Endodermal cell (in vitro differentiated cells): ENCODE results near the gene STK11. TPM values are rescaled to one million over a fixed set of nuclear protein-coding genes. Genes with fewer than 3 reads are reported as not detected.
"Not testable (repeated sequence)": the region's sequence is repeated elsewhere in the genome, so short reads cannot be mapped to it uniquely, and the experiment has no call there.

ENCODE experiments used
- DNase-seq: peaks from one replicate; pipeline ENCODE4 v3.0.0-alpha.2; 2017
- H3K27ac ChIP-seq: 2 replicates; pipeline ENCODE4 v1.5.1; 2013; ENCODE audit warnings: mild to moderate bottlenecking, low read depth, low read length, moderate library complexity
- H3K27me3 ChIP-seq: 2 replicates; pipeline ENCODE4 v1.6.1; 2013; ENCODE audit warnings: mild to moderate bottlenecking, low read length, moderate library complexity; ENCODE audit not compliant: insufficient read depth, control insufficient read depth, poor library complexity, severe bottlenecking
- H3K36me3 ChIP-seq: 2 replicates; pipeline ENCODE4 v1.7.0; 2013; ENCODE audit warnings: mild to moderate bottlenecking, low read length, moderate library complexity; ENCODE audit not compliant: control insufficient read depth, insufficient read depth
- H3K4me1 ChIP-seq: one replicate; pipeline ENCODE4 v1.7.0; 2013; ENCODE audit warnings: low read length; ENCODE audit not compliant: control insufficient read depth, insufficient read depth
- H3K4me3 ChIP-seq: 2 replicates; pipeline ENCODE4 v1.5.1; 2013; ENCODE audit warnings: mild to moderate bottlenecking, low read length, moderate library complexity
- H3K9ac ChIP-seq: 2 replicates; pipeline ENCODE4 v1.6.1; 2013; ENCODE audit warnings: mild to moderate bottlenecking, low read length, moderate library complexity; ENCODE audit not compliant: poor library complexity, severe bottlenecking; ENCODE audit errors: extremely low read depth
- H3K9me3 ChIP-seq: 2 replicates; pipeline ENCODE4 v1.6.1; 2013; ENCODE audit warnings: mild to moderate bottlenecking, low read length, moderate library complexity; ENCODE audit not compliant: control insufficient read depth
- H3K27ac Mint-ChIP-seq: 2 replicates; pipeline ENCODE4 v1.8.0; 2020; ENCODE audit warnings: mixed read lengths
- H3K27me3 Mint-ChIP-seq: 2 replicates; pipeline ENCODE4 v1.8.0; 2021; ENCODE audit warnings: mild to moderate bottlenecking, mixed read lengths; ENCODE audit not compliant: insufficient read depth
- H3K36me3 Mint-ChIP-seq: 2 replicates; pipeline ENCODE4 v1.8.0; 2020; ENCODE audit warnings: low read depth, mixed read lengths
- H3K4me1 Mint-ChIP-seq: 2 replicates; pipeline ENCODE4 v1.8.0; 2020; ENCODE audit warnings: mixed read lengths
- H3K4me3 Mint-ChIP-seq: 2 replicates; pipeline ENCODE4 v1.8.0; 2020; ENCODE audit warnings: mild to moderate bottlenecking, moderate library complexity, mixed read lengths
- H3K9me3 Mint-ChIP-seq: 2 replicates; pipeline ENCODE4 v1.8.0; 2020; ENCODE audit warnings: mild to moderate bottlenecking, mixed read lengths
- WGBS, 2 experiments: methylation state at CpG; one replicate each; pipeline versions ENCODE4 v1.1.5 to v1.1.7; 2013; ENCODE audit warnings: missing lambda C conversion rate in 2 of 2, mixed read lengths in 1 of 2; ENCODE audit not compliant: insufficient coverage in 1 of 2, insufficient read length in 1 of 2; 5-methylcytosine and 5-hydroxymethylcytosine counted together
- total RNA-seq, 2 donors: library from RNA; stranded (reverse); fragmentation: NEBNext Ultra II Directional in 1 of 2; extraction: Animal tissue kit (Norgen Biotek cat#: 25700) in 1 of 2; gene quantifications; 2 replicates in 1 of 2; 3 replicates in 1 of 2; pipeline ENCODE4 v1.2.1, GENCODE V29; 2021
- TF ChIP-seq, protein P1 (sequence below): fragments of 200-600 bp; sonication (generic); conservative IDR thresholded peaks from 2 replicates; pipeline ENCODE4 v1.5.0; 2021; ENCODE audit warnings: antibody characterized with exemption, mild to moderate bottlenecking

The STK11 gene
- total RNA-seq, 2 donors from 2014 or later, result 78.8 to 81.4 TPM

DNA sequence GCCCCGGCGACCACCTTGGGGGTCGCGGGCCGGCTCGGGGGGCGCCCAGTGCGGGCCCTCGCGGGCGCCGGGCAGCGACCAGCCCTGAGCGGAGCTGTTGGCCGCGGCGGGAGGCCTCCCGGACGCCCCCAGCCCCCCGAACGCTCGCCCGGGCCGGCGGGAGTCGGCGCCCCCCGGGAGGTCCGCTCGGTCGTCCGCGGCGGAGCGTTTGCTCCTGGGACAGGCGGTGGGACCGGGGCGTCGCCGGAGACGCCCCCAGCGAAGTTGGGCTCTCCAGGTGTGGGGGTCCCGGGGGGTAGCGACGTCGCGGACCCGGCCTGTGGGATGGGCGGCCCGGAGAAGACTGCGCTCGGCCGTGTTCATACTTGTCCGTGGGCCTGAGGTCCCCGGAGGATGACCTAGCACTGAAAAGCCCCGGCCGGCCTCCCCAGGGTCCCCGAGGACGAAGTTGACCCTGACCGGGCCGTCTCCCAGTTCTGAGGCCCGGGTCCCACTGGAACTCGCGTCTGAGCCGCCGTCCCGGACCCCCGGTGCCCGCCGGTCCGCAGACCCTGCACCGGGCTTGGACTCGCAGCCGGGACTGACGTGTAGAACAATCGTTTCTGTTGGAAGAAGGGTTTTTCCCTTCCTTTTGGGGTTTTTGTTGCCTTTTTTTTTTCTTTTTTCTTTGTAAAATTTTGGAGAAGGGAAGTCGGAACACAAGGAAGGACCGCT lies 729 bp downstream of the STK11 start:
- peak overlapping the region; percentile 87 for H3K4me3 Mint-ChIP-seq
- H3K27ac Mint-ChIP-seq, result peak overlapping the region; percentile 74

DNA sequence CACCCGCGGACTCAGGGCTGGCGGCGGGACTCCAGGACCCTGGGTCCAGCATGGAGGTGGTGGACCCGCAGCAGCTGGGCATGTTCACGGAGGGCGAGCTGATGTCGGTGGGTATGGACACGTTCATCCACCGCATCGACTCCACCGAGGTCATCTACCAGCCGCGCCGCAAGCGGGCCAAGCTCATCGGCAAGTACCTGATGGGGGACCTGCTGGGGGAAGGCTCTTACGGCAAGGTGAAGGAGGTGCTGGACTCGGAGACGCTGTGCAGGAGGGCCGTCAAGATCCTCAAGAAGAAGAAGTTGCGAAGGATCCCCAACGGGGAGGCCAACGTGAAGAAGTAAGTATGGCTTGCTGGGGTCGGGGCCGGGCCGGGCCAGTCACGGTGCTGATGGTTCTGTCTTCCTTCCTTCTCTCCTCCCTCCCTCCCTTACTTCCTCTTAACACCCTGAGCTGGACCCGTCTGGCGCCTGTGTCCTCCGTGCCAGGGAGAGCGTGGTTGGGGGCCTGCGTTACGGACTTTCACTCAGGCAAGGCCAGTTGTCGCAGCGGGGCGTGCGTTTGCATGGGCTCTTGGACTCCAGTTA lies 1.4 kb downstream of the STK11 start:
- Histone ChIP-seq H3K27me3 (no peaks in the 10 kb centered on the region), H3K9ac (peak overlapping the region; percentile 60), H3K9me3 (no peaks in the 10 kb centered on the region), H3K36me3 (peaks cover 15% of the 10 kb centered on the region), H3K4me3 (peak overlapping the region; percentile 94), H3K4me1 (no peaks in the 10 kb centered on the region), H3K27ac (no peak overlapping the region)
- 4 to 7% methylated on average over 26 to 38 of the region's 38 CpGs for WGBS, 2 experiments
- H3K4me1 Mint-ChIP-seq, result peaks cover 9% of the 10 kb centered on the region
- H3K27me3 Mint-ChIP-seq, result no peaks in the 10 kb centered on the region
- H3K9me3 Mint-ChIP-seq, result no peaks in the 10 kb centered on the region
- TF ChIP-seq, protein P1, sequence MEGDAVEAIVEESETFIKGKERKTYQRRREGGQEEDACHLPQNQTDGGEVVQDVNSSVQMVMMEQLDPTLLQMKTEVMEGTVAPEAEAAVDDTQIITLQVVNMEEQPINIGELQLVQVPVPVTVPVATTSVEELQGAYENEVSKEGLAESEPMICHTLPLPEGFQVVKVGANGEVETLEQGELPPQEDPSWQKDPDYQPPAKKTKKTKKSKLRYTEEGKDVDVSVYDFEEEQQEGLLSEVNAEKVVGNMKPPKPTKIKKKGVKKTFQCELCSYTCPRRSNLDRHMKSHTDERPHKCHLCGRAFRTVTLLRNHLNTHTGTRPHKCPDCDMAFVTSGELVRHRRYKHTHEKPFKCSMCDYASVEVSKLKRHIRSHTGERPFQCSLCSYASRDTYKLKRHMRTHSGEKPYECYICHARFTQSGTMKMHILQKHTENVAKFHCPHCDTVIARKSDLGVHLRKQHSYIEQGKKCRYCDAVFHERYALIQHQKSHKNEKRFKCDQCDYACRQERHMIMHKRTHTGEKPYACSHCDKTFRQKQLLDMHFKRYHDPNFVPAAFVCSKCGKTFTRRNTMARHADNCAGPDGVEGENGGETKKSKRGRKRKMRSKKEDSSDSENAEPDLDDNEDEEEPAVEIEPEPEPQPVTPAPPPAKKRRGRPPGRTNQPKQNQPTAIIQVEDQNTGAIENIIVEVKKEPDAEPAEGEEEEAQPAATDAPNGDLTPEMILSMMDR, result no peak
- DNase-seq, result peak; percentile 78
- peak overlapping the region; percentile 74 for H3K27ac Mint-ChIP-seq
- H3K4me3 Mint-ChIP-seq, result peak overlapping the region; percentile 87
- peaks cover 14% of the 10 kb centered on the region for H3K36me3 Mint-ChIP-seq

More for the DNA sequence above, 729 bp downstream of the STK11 start:
- Histone ChIP-seq H3K4me1 (no peaks in the 10 kb centered on the region), H3K9ac (peak overlapping the region; percentile 60), H3K27ac (no peak overlapping the region), H3K36me3 (peaks cover 15% of the 10 kb centered on the region), H3K27me3 (no peaks in the 10 kb centered on the region), H3K4me3 (peak overlapping the region; percentile 94), H3K9me3 (no peaks in the 10 kb centered on the region)
- Mint-ChIP-seq H3K27me3 (no peaks in the 10 kb centered on the region), H3K4me1 (peaks cover 6% of the 10 kb centered on the region), H3K9me3 (no peaks in the 10 kb centered on the region), H3K36me3 (peaks cover 11% of the 10 kb centered on the region)
- TF ChIP-seq, protein P1, result no peak
- DNase-seq, result peak; percentile 51
- 1% methylated on average over 14 to 78 of the region's 78 CpGs for WGBS, 2 experiments

DNA sequence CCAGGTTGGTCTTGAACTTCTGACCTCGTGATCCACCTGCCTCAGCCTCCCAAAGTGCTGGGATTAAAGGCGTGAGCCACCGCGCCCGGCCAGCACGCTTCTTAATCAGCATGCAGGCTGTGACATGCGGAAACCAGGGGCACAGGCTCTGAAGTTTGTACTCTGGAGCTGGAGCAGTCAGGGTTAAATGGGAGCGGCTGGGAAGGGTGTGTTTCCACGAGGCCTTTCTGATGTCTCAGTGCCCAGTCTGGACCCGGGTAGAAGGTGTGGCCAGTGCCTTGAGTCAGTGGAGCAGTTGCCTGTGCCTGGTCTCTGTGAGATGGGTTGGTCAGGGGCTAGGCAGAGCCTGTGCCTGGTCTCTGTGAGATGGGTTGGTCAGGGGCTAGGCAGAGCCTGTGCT lies 3.3 kb downstream of the STK11 start:
- not testable (repeated sequence) for H3K9me3 Mint-ChIP-seq, H3K9me3 ChIP-seq, H3K27ac ChIP-seq, H3K27me3 ChIP-seq, H3K9ac ChIP-seq, DNase-seq, H3K27ac Mint-ChIP-seq, H3K27me3 Mint-ChIP-seq, H3K4me3 ChIP-seq, H3K4me1 Mint-ChIP-seq, H3K4me3 Mint-ChIP-seq, H3K4me1 ChIP-seq
- peaks cover 24% of the 10 kb centered on the region for H3K36me3 ChIP-seq
- peaks cover 21% of the 10 kb centered on the region for H3K36me3 Mint-ChIP-seq
- 90 to 93% methylated on average over 8 to 10 of the region's 10 CpGs for WGBS, 2 experiments
